NCI-H2029 (cell line): Measurements from ENCODE around the gene SFMBT2.
"Not testable (repeated sequence)": the region's sequence is repeated elsewhere in the genome, so short reads cannot be mapped to it uniquely, and the experiment has no call there.

Experiments
- DNase-seq: peaks from one replicate; lab custom pipeline; 2025; lab: John Stamatoyannopoulos, UW

Gene SFMBT2

GRCh38 chr10:7225133-7225532 lies 185.7 kb downstream of the SFMBT2 start:
- no peak for DNase-seq

- no peak for DNase-seq
Measured at GRCh38 chr10:7218968-7219367, 191.9 kb downstream of the SFMBT2 start.

GRCh38 chr10:7212696-7213095 lies 198.1 kb downstream of the SFMBT2 start:
- not testable (repeated sequence) for DNase-seq

GRCh38 chr10:7211857-7212577 lies 198.8 kb downstream of the SFMBT2 start:
- no peak for DNase-seq

- DNase-seq: no peak
Measured at GRCh38 chr10:7210516-7210915, 200.3 kb downstream of the SFMBT2 start.

GRCh38 chr10:7209458-7209857 lies 201.4 kb downstream of the SFMBT2 start:
- no peak for DNase-seq

- DNase-seq: no peak
Measured at GRCh38 chr10:7206412-7207100, 204.3 kb downstream of the SFMBT2 start.

- DNase-seq: no peak
Measured at GRCh38 chr10:7205656-7206055, 205.2 kb downstream of the SFMBT2 start.

- no peak for DNase-seq
Measured at GRCh38 chr10:7202793-7203355, 208.0 kb downstream of the SFMBT2 start.

- DNase-seq: no peak
Measured at GRCh38 chr10:7199152-7199760, 211.6 kb downstream of the SFMBT2 start.

- no peak for DNase-seq
Measured at GRCh38 chr10:7196284-7196683, 214.6 kb downstream of the SFMBT2 start.

GRCh38 chr10:7195118-7195517 lies 215.7 kb downstream of the SFMBT2 start:
- DNase-seq: no peak

GRCh38 chr10:7194571-7194970 lies 216.3 kb downstream of the SFMBT2 start:
- no peak for DNase-seq

- no peak for DNase-seq
Measured at GRCh38 chr10:7193369-7193768, 217.5 kb downstream of the SFMBT2 start.

- DNase-seq: no peak
Measured at GRCh38 chr10:7192831-7193361, 217.9 kb downstream of the SFMBT2 start.

- DNase-seq: no peak
Measured at GRCh38 chr10:7192061-7192460, 218.8 kb downstream of the SFMBT2 start.

- DNase-seq: not testable (repeated sequence)
Measured at GRCh38 chr10:7190772-7191171, 220.1 kb downstream of the SFMBT2 start.

GRCh38 chr10:7189909-7190308 lies 220.9 kb downstream of the SFMBT2 start:
- no peak for DNase-seq

GRCh38 chr10:7188456-7189050 lies 222.3 kb downstream of the SFMBT2 start:
- DNase-seq: no peak

- DNase-seq: no peak
Measured at GRCh38 chr10:7186387-7187018, 224.3 kb downstream of the SFMBT2 start.

- no peak for DNase-seq
Measured at GRCh38 chr10:7185367-7185690, 225.5 kb downstream of the SFMBT2 start.
